ENCODE results near the gene CAPN14.

CAPN14 gene

GRCh38 chr2:31148514-31148913, 68.8 kb downstream of the CAPN14 start:
- in situ Hi-C loops (cut with HindIII; ENCODE audit: low sequenced_read_pairs) = loop anchor here (25.0 kb wide), 1 partner anchor 189 kb away; no protein-coding TSS in a partner anchor

GRCh38 chr2:31147645-31148044, 69.7 kb downstream of the CAPN14 start:
- in situ Hi-C loops (cut with HindIII; ENCODE audit: low sequenced_read_pairs) = loop anchor here (25.0 kb wide), 1 partner anchor 190 kb away; no protein-coding TSS in a partner anchor

GRCh38 chr2:31142110-31142509, 75.2 kb downstream of the CAPN14 start:
- in situ Hi-C loops (cut with HindIII; ENCODE audit: low sequenced_read_pairs) = loop anchor here (25.0 kb wide), 1 partner anchor 195 kb away; no protein-coding TSS in a partner anchor

GRCh38 chr2:31141443-31142085, 75.8 kb downstream of the CAPN14 start:
- in situ Hi-C loops (cut with HindIII; ENCODE audit: low sequenced_read_pairs) = loop anchor here (25.0 kb wide), 1 partner anchor 196 kb away; no protein-coding TSS in a partner anchor

- in situ Hi-C loops (cut with HindIII; ENCODE audit: low sequenced_read_pairs) = loop anchor here (25.0 kb wide), 1 partner anchor 197 kb away; no protein-coding TSS in a partner anchor
Observed at GRCh38 chr2:31140151-31140550, 77.2 kb downstream of the CAPN14 start.

GRCh38 chr2:31139671-31140070, 77.6 kb downstream of the CAPN14 start:
- in situ Hi-C loops (cut with HindIII; ENCODE audit: low sequenced_read_pairs) = loop anchor here (25.0 kb wide), 1 partner anchor 198 kb away; no protein-coding TSS in a partner anchor

- in situ Hi-C loops (cut with HindIII; ENCODE audit: low sequenced_read_pairs) = loop anchor here (25.0 kb wide), 1 partner anchor 199 kb away; no protein-coding TSS in a partner anchor
Observed at GRCh38 chr2:31138037-31138962, 79.0 kb downstream of the CAPN14 start, which contains the start of gene GALNT14. GALNT14 (minus strand) TSS chr2:31138440; CDS start chr2:31138086, 354 bp downstream.

- in situ Hi-C loops (cut with HindIII; ENCODE audit: low sequenced_read_pairs) = loop anchor here (25.0 kb wide), 1 partner anchor 200 kb away; no protein-coding TSS in a partner anchor
Observed at GRCh38 chr2:31137211-31138036, 79.9 kb downstream of the CAPN14 start.

GRCh38 chr2:31136732-31137131, 80.6 kb downstream of the CAPN14 start:
- in situ Hi-C loops (cut with HindIII; ENCODE audit: low sequenced_read_pairs) = loop anchor here (25.0 kb wide), 1 partner anchor 201 kb away; no protein-coding TSS in a partner anchor

GRCh38 chr2:31136000-31136399, 81.3 kb downstream of the CAPN14 start:
- in situ Hi-C loops (cut with HindIII; ENCODE audit: low sequenced_read_pairs) = loop anchor here (25.0 kb wide), 1 partner anchor 201 kb away; no protein-coding TSS in a partner anchor

- in situ Hi-C loops (cut with HindIII; ENCODE audit: low sequenced_read_pairs) = loop anchor here (25.0 kb wide), 1 partner anchor 203 kb away; no protein-coding TSS in a partner anchor
Observed at GRCh38 chr2:31134480-31134879, 82.8 kb downstream of the CAPN14 start.

- in situ Hi-C loops (cut with HindIII; ENCODE audit: low sequenced_read_pairs) = loop anchor here (25.0 kb wide), 1 partner anchor 205 kb away; no protein-coding TSS in a partner anchor
Observed at GRCh38 chr2:31132786-31133185, 84.5 kb downstream of the CAPN14 start.

- in situ Hi-C loops (cut with HindIII; ENCODE audit: low sequenced_read_pairs) = loop anchor here (25.0 kb wide), 1 partner anchor 205 kb away; no protein-coding TSS in a partner anchor
Observed at GRCh38 chr2:31131871-31132270, 85.4 kb downstream of the CAPN14 start.

GRCh38 chr2:31129375-31130171, 87.7 kb downstream of the CAPN14 start:
- in situ Hi-C loops (cut with HindIII; ENCODE audit: low sequenced_read_pairs) = loop anchor here (25.0 kb wide), 1 partner anchor 208 kb away; no protein-coding TSS in a partner anchor

GRCh38 chr2:31127931-31128330, 89.4 kb downstream of the CAPN14 start:
- in situ Hi-C loops (cut with HindIII; ENCODE audit: low sequenced_read_pairs) = loop anchor here (25.0 kb wide), 1 partner anchor 209 kb away; no protein-coding TSS in a partner anchor

GRCh38 chr2:31125918-31126695, 91.2 kb downstream of the CAPN14 start:
- in situ Hi-C loops (cut with HindIII; ENCODE audit: low sequenced_read_pairs) = loop anchor here (25.0 kb wide), 1 partner anchor 211 kb away; no protein-coding TSS in a partner anchor

- in situ Hi-C loops (cut with HindIII; ENCODE audit: low sequenced_read_pairs) = loop anchor here (25.0 kb wide), 1 partner anchor 212 kb away; no protein-coding TSS in a partner anchor
Observed at GRCh38 chr2:31124904-31125303, 92.4 kb downstream of the CAPN14 start.
